HL-60/S4 (cell line): ENCODE results near the gene QKI.
"Not testable (repeated sequence)": the region's sequence is repeated elsewhere in the genome, so short reads cannot be mapped to it uniquely, and the experiment has no call there.

Source experiments
- in situ Hi-C: fragments of 300-500 bp; cut with MboI; formaldehyde crosslinking; loops from 2 replicates; pipeline ENCODE4 v1.14.3; 2022; ENCODE audit warnings: low sequenced_read_pairs

QKI gene

DNA sequence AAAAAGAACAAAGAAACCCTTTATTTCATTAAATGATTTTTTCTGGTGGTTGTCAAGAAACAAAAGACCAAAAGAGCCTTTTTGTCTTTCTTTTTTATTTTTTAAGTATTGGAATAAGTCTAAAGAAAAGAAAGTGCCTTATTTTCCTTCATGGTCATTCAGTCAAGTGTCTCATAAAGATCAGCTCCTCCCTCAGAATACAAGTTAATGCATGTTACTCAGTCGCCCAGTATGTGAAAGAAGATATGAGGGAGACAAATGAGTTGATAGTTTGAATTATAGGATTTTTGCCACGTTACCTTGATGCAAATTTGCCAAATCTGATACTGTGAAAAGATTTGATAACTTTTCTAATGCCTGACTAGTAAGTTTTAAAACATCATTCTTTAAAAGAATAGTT, 157.2 kb downstream of the QKI start:
- in situ Hi-C loops, result no loop called here

DNA sequence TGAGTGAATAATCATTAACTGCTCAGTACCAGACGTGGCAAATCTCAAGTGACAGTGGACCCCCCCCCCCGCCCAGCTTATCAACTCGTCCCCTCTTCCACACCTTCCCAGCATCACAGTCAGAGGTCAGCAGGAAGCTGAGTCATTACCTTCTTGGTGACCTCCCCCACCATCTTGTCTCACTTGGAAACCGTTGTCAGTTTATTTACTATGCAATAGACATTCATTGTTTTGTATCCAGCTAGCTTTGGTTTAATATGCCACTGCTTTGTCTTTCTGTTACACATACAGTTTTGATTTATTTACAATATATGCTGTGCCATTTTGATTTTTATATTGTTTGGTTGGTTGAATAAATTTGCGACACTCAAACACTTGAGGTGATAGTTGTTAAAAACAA, 158.1 kb downstream of the QKI start:
- in situ Hi-C loops, result no loop called here

DNA sequence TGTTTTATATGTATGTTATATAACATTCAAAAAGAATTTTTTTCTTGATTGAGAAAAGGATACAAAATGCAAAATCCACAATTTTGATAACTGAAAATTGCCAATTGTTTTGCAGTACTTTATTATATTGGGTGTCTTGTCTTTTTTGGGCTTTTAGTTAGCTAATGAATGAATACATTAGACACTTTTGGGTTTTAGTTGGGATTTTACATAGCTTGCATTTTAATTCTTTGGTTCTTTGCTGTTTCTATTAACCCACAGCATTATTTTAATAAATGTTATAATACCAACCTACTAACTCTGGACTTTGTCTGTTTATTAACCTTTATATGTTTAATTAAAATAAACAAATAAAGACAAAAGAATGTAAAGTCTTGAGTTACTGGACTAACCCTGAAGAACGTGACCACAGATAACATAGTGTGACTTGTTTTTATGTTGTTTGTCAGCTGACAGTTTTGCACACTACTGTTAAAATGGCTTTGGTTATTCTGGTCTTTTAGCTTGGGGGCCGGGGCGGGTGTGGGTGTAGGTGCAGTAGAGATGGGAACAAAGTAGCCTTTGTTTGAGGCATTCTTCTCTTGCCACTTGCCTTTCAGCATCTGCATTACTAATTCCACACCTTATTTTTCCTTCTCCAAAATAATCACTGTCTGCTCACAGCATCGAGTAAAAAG, 159.1 kb downstream of the QKI start:
- in situ Hi-C loops, result no loop called here

DNA sequence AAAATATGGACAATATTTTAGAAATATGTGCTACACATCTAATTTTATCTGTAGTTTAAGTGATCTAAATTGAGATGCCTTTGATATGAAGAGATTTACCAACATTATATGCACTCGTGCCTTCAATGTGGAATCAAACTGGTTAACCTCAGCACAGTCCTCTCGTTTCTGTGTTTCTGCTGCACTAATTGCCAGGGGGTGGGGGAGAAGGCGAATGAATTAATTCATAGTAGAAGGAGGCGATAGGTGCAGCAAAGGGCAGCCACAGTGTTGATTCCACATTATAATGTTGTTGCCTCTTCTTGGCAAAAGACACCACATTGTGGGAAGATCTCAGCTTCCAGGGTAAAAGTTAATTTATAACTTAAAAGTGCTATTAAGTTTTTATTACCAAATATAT, 161.6 kb downstream of the QKI start:
- in situ Hi-C loops, result no loop called here

DNA sequence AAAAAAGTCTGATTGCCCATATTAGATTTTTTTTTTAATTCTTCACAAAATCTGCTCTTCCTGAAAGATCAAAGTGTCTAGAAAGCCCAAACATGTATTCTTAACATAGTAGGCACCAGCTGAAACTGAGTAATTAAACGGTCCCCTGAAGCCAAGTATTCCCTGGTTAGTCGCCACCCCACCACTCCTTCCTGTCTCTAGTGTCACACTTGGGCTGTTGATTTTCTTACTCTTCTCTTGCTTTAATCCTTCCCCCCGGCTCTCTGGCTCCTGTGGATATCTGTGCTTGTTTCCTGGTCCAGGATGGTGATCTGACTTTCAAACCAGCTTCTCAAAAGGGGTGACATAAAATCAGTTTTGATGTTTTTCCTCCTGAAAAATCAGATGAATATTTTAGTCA, 162.9 kb downstream of the QKI start:
- in situ Hi-C loops, result no loop called here

DNA sequence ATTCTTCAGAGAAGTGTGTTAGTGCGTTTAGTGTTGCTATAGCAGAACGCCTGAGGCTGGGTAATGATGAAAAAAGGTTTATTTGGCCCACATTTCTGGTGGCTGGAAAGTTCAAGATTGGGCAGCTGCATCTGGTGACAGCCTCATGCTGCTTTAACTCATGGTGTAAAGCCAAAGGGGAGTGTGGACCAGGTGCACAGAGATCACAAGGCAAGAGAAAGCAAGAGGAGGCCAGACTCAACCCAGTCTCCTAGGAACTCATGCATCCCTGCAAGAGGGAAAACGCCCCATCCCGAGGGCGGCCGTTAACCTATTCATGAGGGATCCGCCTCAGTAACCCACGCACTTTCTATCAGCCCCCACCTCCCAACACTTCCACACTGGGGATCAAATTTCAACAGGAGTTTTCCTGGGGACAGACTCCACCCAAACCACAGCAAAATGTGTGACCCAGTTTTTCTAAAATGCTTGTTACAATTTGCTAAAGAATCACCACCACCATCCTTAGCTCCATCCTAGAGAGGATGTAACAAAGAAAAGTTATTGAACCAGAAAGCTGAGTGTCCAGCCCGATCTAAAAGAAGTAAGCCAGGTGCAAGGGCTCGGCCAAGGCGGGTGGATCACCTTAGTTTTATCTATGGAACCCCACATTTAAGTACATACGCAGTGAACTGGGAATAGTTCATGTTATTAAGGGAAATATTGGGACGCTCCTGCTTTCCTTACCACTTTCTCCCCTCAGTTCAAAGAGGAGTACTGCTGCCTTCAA, 164.8 kb downstream of the QKI start:
- in situ Hi-C loops, result no loop called here

DNA sequence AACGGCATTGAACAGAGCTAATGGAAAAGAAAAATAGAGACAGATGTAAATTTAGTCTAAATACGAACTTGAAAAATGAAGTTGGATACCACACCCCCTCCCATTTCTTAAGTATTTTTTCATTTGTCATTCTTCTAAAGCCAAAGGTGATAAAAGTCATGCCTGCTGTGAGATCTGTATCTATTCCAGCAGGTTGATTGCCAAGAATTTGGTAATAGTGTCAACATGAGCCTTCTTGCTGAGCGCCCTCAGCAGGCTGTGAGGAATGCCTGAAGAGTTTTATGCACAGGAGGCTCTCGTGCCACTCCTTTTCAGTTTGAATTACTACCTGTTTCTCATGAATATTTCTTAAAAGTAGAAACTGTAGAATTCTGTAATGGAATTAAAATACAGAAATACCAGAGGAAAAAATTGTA, 165.4 kb downstream of the QKI start:
- in situ Hi-C loops, result no loop called here

DNA sequence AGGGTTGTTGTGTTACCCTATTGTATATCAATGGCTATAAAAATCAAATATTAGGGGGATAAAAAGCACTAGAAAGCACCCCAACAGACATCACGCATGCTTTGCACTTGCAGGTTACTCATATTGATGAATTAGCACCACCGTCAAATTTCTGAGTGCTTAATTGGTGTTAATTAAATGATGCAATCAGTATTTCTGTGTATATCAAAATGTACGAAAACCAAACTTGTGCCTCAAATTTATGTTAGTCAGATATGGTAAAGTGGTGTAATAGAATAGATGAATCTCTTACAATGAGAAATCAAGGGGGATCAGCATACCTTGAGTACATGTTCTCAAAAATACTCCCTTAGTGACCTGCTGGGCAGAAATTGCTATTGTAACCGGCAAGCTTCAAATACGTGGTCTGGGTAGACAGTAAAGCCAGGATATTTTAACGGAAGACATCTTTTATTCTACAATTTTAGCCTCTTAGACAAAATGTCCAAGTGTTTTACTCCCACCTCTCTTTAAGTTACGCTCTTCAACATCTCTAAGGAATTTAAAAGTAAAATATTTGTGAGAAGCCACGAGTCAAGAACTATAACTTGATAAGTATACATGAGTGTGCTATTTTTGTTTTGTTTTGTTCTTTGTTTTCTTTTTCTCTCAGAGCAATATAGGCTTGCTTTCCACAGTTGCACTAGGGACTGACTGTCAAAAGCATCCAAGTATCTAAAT, 166.0 kb downstream of the QKI start:
- in situ Hi-C loops, result no loop called here

DNA sequence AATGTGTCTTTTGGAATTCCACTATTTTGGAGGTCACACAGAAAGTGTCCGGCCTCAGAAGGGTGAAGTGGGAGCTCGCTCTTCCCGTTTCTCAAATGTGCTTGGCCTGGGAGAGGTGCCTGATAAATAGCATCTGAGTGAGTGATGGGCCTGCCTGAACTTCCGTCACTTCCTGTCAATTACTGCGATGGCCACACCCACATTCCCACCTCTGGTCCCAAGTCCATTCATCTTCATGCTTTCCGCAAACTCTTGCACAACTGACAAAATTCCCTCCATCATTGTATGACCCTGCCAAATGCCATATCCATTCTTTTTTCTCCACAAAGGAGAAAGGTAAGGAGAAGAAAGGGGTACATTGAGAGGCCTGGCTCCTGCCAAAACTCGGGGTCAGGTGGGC, 169.0 kb downstream of the QKI start:
- in situ Hi-C loops, result no loop called here

DNA sequence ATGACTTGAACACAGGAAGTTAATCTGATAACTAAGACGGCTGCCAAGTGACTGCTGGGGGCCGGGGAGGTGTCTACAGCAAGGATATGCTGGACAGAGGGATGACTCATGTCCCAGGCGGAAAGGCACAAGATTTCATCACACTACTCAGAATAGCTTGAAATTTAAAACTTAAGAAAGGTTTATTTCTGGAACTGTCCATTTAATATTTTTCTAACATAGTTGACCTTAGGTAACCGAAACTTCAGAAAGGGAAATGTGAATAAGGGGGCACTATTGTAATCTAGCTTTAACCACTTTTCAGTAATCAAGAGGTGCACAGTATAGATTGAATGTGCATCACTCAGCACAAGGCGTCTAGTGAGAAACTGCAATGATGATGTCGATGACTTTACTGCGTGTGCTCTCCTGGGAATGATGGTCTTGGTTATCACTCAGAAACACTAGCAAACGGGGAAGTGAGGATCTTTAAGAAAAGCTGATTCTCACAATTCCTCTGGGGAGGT, 171.5 kb downstream of the QKI start:
- in situ Hi-C loops, result no loop called here

DNA sequence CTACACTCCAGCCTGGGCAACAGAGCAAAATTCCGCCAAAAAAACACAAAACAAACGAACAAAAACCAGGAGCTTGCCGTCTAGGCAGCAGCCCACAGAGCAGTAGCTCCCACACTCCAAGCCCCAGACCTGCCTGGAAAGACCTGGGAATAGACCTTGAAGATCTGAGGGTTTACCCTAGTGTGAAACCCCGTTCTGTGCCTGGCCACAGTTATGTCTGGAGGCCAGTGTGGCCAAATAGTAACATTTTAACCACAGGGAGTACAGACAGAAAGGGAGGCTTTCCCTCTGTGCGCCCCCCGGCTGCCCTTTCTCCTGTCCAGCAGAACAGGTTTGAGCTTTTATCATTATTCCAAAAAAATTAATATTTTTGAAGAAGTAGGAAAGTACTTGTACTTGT, 172.4 kb downstream of the QKI start:
- in situ Hi-C loops, result no loop called here

DNA sequence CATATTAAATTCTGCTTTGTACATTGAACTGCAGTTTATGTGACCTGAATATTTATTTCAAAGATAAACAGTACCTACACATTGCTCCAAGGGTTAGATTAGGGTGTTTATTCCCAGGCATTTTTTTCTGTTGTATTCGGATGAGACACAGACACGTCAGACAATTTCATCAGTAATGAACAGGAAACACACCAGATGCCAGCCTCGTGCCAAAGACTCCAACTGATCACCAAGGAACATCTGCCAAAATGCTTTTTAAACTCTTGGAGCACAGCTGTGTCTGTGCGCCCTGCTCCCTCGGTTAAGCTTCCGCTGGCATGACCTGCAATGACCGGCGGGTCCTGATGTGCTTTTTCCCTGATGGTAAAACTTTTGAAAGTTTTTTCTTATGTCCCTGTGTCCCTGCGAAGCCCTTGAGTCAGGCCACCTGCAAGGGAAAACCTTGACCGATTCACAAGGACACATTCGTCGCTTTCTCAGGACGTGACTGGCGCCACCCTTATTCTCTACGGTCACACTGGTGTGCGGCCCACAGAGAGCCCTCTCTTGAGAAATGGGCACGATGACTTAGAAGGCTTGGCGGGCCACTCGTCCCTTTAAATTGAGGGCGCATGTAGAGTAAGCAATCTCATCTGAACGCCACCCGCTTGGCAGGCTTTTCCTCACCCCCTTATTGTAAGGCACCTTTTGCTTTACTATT, 173.9 kb downstream of the QKI start:
- in situ Hi-C loops, result no loop called here

DNA sequence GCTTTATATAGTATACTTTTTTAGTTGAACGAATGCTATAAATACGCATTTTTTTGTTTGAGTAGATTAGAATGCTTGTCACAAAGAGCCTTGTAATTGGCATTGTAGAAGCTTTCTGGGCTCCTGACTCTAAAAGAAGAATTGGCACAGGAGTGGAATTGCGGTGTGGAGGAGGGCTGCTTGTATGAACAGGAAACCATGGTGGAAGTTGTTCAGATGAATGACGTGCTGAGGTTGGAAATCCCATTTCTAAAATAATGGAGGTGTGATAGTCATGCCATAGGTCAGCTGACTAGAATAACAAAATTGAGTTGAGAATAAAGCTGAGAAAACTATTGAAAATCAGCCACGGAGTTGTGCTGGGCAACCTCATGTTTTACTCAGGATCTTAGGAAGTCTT, 174.9 kb downstream of the QKI start:
- in situ Hi-C loops, result no loop called here

DNA sequence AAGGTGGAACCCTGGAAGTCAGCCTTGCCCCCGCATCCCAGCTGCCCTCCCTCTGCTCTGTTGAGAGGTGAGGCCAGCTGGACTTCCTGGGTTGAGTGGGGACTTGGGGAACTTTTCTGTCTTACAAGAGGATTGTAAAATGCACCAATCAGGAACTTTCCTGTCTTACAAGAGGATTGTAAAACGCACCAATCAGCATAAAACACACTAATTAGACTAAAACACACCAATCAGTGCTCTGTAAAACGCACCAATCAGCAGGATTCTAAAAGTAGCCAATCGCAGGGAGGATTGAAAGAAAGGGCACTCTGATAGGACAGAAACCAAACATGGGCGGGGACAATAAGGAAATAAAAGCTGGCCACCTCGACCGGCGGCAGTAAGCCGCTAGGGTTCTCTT, 175.6 kb downstream of the QKI start:
- in situ Hi-C loops, result not testable (repeated sequence)

DNA sequence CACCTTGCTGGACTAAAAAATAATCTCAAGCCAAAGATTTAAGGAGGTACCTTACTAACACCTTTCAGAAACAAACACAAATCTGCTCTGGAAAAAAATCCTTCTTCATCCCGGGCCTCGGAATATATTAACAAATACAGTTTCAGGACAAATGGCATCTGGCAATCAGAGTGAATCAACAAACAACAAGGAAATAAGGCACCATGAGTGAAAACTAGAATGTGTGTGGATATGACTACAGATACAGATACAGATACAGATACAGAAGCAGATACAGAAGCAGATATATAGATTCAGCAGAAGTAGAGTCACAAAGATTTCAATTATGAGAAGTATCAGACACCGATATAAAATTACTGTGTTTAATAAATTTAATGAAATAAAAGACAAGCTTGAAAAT, 178.4 kb downstream of the QKI start:
- in situ Hi-C loops, result no loop called here

DNA sequence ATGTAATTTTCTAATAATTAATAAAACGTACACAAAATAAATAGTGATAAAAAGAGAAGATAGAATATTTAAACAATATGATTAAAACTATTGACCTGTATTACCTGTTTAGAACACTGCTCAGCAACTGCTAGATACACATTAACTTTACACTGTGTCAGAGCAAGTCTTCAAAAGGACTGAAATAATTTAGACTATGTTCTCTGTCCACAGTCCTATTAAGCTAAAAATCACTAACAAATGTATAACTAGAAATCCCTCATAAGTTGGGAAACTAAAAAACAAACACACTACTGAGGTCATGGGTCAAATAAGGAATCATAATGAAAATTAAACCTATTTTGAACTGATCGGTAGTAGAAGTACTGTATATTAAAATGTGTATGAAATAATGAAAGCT, 181.7 kb downstream of the QKI start:
- in situ Hi-C loops, result no loop called here

DNA sequence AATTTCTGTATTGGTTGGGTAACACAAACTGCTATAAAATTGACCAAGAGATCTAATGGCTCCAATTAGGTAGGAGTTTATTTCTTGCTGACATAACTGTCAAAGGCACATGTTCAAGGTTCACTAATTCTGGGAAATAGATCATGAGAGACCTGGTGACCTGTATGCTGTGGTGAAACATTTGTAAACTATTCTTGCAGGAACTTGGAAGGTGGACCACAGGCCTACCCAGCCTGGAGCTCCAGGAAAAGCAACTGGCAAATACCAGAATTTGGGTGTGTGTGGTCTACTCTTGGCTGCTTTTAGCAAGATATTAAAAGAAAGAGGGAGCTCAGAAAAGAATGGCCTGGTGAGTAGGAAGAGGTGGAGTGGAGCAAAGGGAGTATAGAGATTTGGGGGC, 184.6 kb downstream of the QKI start:
- in situ Hi-C loops, result no loop called here

DNA sequence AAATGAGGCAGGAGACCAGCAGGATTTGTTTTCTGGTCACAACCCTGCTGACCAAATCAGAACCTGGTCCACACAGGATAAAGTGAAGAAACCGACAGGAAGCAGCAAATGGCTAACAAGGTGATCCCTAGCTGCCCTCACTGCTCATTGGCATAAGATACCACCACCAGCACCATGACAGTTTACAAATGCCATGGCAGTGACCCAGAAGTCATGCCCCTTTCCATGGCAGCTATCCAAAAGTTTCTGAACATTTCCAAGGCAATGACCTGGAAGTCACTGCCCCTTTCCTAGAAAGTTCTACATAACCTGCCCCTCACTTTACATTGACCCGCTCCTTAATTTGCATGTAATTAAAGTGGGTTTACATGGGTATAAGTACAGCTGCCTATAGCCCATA, 185.2 kb downstream of the QKI start:
- in situ Hi-C loops, result no loop called here

DNA sequence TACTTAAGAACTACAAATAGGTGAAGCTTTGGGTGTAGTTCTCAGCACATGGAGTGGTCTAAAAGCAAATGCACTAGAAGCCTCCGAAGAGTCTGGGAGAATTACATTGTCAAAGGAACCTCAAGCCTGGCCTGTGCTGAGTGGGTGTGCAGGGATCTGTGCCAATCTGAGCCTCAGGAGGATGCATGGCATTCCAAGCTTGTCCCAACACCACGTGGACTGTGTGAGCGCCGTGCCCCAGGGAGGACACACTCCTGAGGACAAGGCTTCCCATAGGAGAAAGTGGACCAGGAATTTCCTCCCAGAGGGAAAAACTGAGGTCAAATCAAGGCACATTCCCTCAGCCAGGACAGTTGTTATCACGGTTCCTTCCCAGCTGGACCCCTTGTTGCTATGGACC, 185.8 kb downstream of the QKI start:
- in situ Hi-C loops, result no loop called here

DNA sequence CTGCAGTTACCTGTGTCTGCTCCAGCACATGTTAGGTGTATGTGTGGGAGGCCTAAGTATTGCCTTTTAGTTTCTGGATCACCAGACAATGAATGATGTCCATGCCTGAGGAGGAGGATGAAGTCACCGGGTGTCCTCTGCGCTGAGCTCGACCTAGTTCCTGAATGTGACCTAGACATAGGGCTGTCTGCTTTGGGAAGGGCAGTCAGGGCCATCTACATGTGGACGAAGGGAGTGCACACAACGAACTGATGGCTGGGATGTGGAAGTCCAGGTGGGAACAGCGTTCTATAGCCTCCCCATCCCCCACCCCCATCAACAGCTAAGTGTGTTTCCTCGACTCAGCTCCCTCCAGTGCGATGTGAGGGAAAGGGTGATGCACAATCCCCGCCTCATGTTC, 186.3 kb downstream of the QKI start:
- in situ Hi-C loops, result no loop called here

DNA sequence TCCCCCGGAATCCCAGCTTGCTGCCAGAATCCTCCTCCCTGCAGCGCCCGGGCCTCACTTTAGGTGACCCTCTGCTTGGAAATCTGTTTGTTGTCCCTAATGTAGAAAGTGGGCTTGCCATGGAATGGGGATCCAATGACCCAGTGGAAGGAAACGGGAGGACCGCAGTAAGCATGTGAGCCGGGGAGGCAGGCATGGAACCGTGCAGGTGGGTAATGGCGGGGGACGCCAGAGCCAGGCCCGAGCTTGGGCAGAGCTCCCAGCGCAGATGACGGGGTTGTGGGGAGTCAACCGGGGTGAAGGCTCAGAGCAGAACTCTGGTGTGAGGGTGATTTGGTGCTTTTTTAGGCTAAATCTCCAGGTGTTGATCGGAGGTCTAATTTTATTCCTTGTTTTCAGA, 188.3 kb downstream of the QKI start:
- in situ Hi-C loops, result no loop called here
